PC-9 (cell line): ENCODE data around the gene RNF157. TPM values are rescaled to one million over a fixed set of nuclear protein-coding genes. Genes with fewer than 3 reads are reported as not detected.

Experiments used
- BruUV-seq: library from RNA; stranded (reverse); fragments of 400-500 nt; replicated peaks from 2 replicates; lab custom pipeline; 2021; lab: Mats Ljungman, UMichigan
- CTCF ChIA-PET: fragments of 300-600 bp; sonication (Branson Sonifier 250); formaldehyde crosslinking; loops from one replicate; lab custom pipeline; 2022; ENCODE audit warnings: antibody characterized with exemption; lab: Charles Lee
- POLR2A ChIA-PET: fragments of 300-600 bp; sonication (Branson Sonifier 250); formaldehyde crosslinking; loops from one replicate; lab custom pipeline; 2022; ENCODE audit warnings: antibody characterized with exemption; ENCODE audit not compliant: unreplicated experiment; lab: Charles Lee
- DNase-seq, 2 experiments: peaks; one replicate each; pipeline versions ENCODE4 v3.0.0 to v3.0.0-alpha.2; 2015 to 2022; ENCODE audit warnings: mixed read lengths in 1 of 2
- H2AFZ ChIP-seq: fragments of 200-600 bp; sonication (generic); 2 replicates; pipeline ENCODE4 v1.8.1; 2017; ENCODE audit warnings: antibody characterized with exemption
- H3F3A ChIP-seq: fragments of 200-600 bp; sonication (generic); 2 replicates; pipeline ENCODE4 v1.8.1; 2017; ENCODE audit warnings: antibody characterized with exemption, mild to moderate bottlenecking, low read depth; ENCODE audit not compliant: insufficient read depth
- H3K27ac ChIP-seq: fragments of 200-600 bp; sonication (generic); 2 replicates; pipeline ENCODE4 v1.6.1; 2016; ENCODE audit warnings: mixed run types
- H3K27me3 ChIP-seq: fragments of 200-600 bp; sonication (generic); 2 replicates; pipeline ENCODE4 v1.6.1; 2016; ENCODE audit warnings: low read depth, mixed run types; ENCODE audit not compliant: insufficient read depth
- H3K36me3 ChIP-seq: fragments of 200-600 bp; sonication (generic); 2 replicates; pipeline ENCODE4 v1.6.1; 2016; ENCODE audit warnings: low read depth, mixed run types
- H3K4me1 ChIP-seq: fragments of 200-600 bp; sonication (generic); replicated peaks from 2 replicates; pipeline ENCODE4 v1.6.1; 2016; ENCODE audit warnings: mixed run types; ENCODE audit not compliant: insufficient read depth
- H3K4me2 ChIP-seq: fragments of 200-600 bp; sonication (generic); 2 replicates; pipeline ENCODE4 v1.6.1; 2017; ENCODE audit warnings: mixed run types
- H3K4me3 ChIP-seq: fragments of 200-600 bp; sonication (generic); 2 replicates; pipeline ENCODE4 v1.6.1; 2016; ENCODE audit warnings: mixed run types
- H3K79me2 ChIP-seq: fragments of 200-600 bp; sonication (generic); 2 replicates; pipeline ENCODE4 v1.6.1; 2017; ENCODE audit warnings: low read depth, mixed run types
- H3K9me2 ChIP-seq: fragments of 200-600 bp; sonication (generic); 2 replicates; pipeline ENCODE4 v1.8.1; 2017; ENCODE audit warnings: mild to moderate bottlenecking; ENCODE audit not compliant: insufficient read depth
- H3K9me3 ChIP-seq: fragments of 200-600 bp; sonication (generic); 2 replicates; pipeline ENCODE4 v1.8.1; 2016; ENCODE audit warnings: low read depth; ENCODE audit not compliant: insufficient read depth
- H4K20me1 ChIP-seq: fragments of 200-600 bp; sonication (generic); 2 replicates; pipeline ENCODE4 v1.8.1; 2017; ENCODE audit not compliant: insufficient read depth
- EZH2 ChIP-seq: fragments of 200-600 bp; sonication (generic); IDR thresholded peaks from 2 replicates; pipeline ENCODE4 v1.8.0; 2017; ENCODE audit warnings: antibody characterized with exemption, low read depth
- intact Hi-C: fragments of 100-400 bp; cut with micrococcal nuclease; formaldehyde crosslinking; loops from one replicate; pipeline ENCODE4 v1.10.0; 2022; ENCODE audit not compliant: unreplicated experiment
- total RNA-seq: library from RNA; stranded (reverse); gene quantifications from 2 replicates; pipeline ENCODE4 v1.2.3, GENCODE V29; 2021
- TF ChIP-seq, protein P1 (sequence below): fragments of 200-600 bp; sonication (generic); conservative IDR thresholded peaks from 2 replicates; pipeline ENCODE4 v1.6.1; 2017; ENCODE audit warnings: mixed run types, antibody characterized with exemption, mild to moderate bottlenecking, moderate library complexity

The RNF157 gene
- total RNA-seq, 1 experiment from 2014 or later: 7.2 TPM

DNA sequence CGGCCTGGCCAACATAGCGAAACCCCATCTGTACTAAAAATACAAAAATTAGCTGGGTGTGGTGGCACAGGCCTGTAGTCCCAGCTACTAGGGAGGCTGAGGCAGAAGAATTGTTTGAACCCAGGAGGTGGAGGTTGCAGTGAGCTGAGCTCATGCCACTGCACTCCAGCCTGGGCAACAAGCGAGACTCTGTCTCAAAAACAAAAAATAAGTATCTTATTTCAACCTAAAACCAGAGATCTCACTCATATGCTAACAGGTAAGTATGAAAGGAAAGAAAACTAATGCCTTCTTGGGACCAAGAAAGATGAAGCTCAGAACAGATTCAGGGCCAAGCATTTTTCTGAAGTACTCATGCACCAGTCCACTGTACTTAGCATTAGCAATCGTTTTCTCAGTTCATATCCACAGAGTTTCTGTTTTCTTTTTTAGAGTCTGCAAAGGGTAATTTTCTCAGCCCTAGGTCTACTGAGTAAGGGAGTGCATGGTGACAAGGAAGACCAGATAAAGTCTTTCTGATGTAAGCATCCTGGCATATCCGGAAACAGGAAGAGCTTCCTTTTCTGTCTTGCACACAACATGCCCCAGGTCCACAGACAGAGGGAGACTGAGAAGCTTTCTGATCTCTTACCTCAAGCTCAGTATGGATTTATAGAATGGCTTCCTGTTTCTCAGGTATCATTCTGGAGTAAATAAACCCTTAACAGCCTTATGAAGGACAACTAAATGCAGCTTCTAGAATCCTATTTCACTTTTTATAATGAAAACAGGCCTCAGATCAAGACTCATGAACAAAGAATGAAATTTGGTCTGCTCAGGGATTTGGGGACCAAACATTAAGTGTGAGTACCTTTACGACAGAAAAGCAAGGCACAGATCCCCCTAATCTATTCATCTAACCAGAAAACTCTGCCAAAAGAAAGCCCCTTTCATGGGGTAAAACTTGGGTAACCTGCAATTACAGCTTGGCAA, 60.5 kb downstream of the RNF157 start:
- no peaks in the 10 kb centered on the region for H3K79me2 ChIP-seq
- H4K20me1 ChIP-seq: no peaks in the 10 kb centered on the region
- H3K9me3 ChIP-seq: no peaks in the 10 kb centered on the region
- no peak overlapping the region for H3K4me3 ChIP-seq
- H3K27me3 ChIP-seq: no peaks in the 10 kb centered on the region
- POLR2A ChIA-PET: interaction anchor here (0.6 kb wide), 2 partner anchors 58 to 160 kb away, joined by 3 to 13 read pairs; no protein-coding TSS in a partner anchor
- intact Hi-C loops: loop anchor here (5.0 kb wide), 1 partner anchor 98 kb away; no protein-coding TSS in a partner anchor
- no peaks in the 10 kb centered on the region for H3K36me3 ChIP-seq
- no peak for TF ChIP-seq EZH2
- TF ChIP-seq, protein P1, sequence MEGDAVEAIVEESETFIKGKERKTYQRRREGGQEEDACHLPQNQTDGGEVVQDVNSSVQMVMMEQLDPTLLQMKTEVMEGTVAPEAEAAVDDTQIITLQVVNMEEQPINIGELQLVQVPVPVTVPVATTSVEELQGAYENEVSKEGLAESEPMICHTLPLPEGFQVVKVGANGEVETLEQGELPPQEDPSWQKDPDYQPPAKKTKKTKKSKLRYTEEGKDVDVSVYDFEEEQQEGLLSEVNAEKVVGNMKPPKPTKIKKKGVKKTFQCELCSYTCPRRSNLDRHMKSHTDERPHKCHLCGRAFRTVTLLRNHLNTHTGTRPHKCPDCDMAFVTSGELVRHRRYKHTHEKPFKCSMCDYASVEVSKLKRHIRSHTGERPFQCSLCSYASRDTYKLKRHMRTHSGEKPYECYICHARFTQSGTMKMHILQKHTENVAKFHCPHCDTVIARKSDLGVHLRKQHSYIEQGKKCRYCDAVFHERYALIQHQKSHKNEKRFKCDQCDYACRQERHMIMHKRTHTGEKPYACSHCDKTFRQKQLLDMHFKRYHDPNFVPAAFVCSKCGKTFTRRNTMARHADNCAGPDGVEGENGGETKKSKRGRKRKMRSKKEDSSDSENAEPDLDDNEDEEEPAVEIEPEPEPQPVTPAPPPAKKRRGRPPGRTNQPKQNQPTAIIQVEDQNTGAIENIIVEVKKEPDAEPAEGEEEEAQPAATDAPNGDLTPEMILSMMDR: no peak
- no peak overlapping the region for H2AFZ ChIP-seq
- DNase-seq: no peak
- H3F3A ChIP-seq: no peaks in the 10 kb centered on the region
- CTCF ChIA-PET: interaction anchor here (0.6 to 0.7 kb wide), 2 partner anchors 71 to 129 kb away, joined by 3 to 4 read pairs; no protein-coding TSS in a partner anchor
- 0 out of 2 replicates have a peak, but pooled peaks cover 5% of the 10 kb centered on the region for H3K4me1 ChIP-seq
- no peaks in the 10 kb centered on the region for H3K9me2 ChIP-seq
- no TSS peak for BruUV-seq
- H3K27ac ChIP-seq: no peak overlapping the region
- no peak overlapping the region for H3K4me2 ChIP-seq

- Histone ChIP-seq H2AFZ (no peak overlapping the region), H3K27me3 (no peaks in the 10 kb centered on the region), H4K20me1 (no peaks in the 10 kb centered on the region), H3K4me1 (0 out of 2 replicates have a peak, but pooled peaks cover 5% of the 10 kb centered on the region), H3K9me2 (no peaks in the 10 kb centered on the region), H3K36me3 (no peaks in the 10 kb centered on the region), H3K4me2 (no peak overlapping the region), H3K4me3 (no peak overlapping the region), H3K9me3 (no peaks in the 10 kb centered on the region), H3K79me2 (no peaks in the 10 kb centered on the region), H3F3A (no peaks in the 10 kb centered on the region), H3K27ac (no peak overlapping the region)
- no TSS peak for BruUV-seq
- TF ChIP-seq, protein P1: no peak
- no peak for TF ChIP-seq EZH2
- intact Hi-C loops: no loop called here
- ChIA-PET CTCF (interaction anchor here (1.1 kb wide), 1 partner anchor 56 kb away, joined by 5 read pairs; no protein-coding TSS in a partner anchor), POLR2A (interaction anchor here (0.6 kb wide), 1 partner anchor 164 kb away, joined by 3 read pairs; no protein-coding TSS in a partner anchor)
- no peak for DNase-seq
These were observed 62.2 kb downstream of the RNF157 start for GRCh38 chr17:76178124-76178523.

- POLR2A ChIA-PET: no interaction called here
- intact Hi-C loops: no loop called here
These were observed 63.4 kb downstream of the RNF157 start for GRCh38 chr17:76176701-76177574.

More at GRCh38 chr17:76176701-76177574, 63.4 kb downstream of the RNF157 start:
- Histone ChIP-seq H3K36me3 (no peaks in the 10 kb centered on the region), H4K20me1 (no peaks in the 10 kb centered on the region), H3K27ac (no peak overlapping the region), H3K79me2 (no peaks in the 10 kb centered on the region), H3K9me2 (no peaks in the 10 kb centered on the region), H3K4me3 (no peak overlapping the region), H3K9me3 (no peaks in the 10 kb centered on the region), H2AFZ (no peak overlapping the region), H3F3A (no peaks in the 10 kb centered on the region), H3K4me2 (no peak overlapping the region), H3K27me3 (no peaks in the 10 kb centered on the region), H3K4me1 (0 out of 2 replicates have a peak, but pooled peaks cover under 1% of the 10 kb centered on the region)
- BruUV-seq: no TSS peak
- CTCF ChIA-PET: no interaction called here
- no peak for DNase-seq
- no peak for TF ChIP-seq EZH2
- TF ChIP-seq, protein P1: no peak
